HG03457 (cell line): ENCODE data around the gene RASGEF1C.
"Not testable (repeated sequence)": the region's sequence is repeated elsewhere in the genome, so short reads cannot be mapped to it uniquely, and the experiment has no call there.

ENCODE experiments used
- ATAC-seq: cut with Tn5 transposase; IDR thresholded peaks from one replicate; pipeline ENCODE4 v1.9.1; 2021; ENCODE audit warnings: moderate number of reproducible peaks; ENCODE audit not compliant: unreplicated experiment

RASGEF1C gene

GRCh38 chr5:180212363-180213255 lies 3.6 kb upstream of the RASGEF1C start:
- ATAC-seq: no peak

- no peak for ATAC-seq
Observed at GRCh38 chr5:180211761-180212035, 2.7 kb upstream of the RASGEF1C start.

GRCh38 chr5:180210961-180211760 lies 2.1 kb upstream of the RASGEF1C start:
- ATAC-seq: no peak

DNA sequence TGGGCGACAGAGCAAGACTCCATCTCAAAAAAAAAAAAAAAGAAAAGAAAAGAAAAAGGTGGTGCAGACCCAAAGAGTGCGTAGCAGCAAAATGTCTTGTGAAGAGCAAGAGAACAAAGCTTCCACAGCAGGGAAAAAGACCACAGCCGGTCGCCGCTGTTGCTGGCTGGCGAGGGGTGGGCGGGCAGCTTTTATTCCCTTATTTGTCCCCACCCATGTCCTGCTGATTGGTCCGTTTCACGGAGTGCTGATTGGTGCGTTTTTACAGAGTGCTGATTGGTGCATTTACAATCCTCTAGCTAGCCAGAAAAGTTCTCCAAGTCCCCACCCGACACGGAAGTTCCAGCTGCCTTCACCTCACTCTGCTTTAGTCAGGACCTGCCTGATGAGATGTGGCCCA lies 1.1 kb upstream of the RASGEF1C start:
- ATAC-seq: not testable (repeated sequence)

DNA sequence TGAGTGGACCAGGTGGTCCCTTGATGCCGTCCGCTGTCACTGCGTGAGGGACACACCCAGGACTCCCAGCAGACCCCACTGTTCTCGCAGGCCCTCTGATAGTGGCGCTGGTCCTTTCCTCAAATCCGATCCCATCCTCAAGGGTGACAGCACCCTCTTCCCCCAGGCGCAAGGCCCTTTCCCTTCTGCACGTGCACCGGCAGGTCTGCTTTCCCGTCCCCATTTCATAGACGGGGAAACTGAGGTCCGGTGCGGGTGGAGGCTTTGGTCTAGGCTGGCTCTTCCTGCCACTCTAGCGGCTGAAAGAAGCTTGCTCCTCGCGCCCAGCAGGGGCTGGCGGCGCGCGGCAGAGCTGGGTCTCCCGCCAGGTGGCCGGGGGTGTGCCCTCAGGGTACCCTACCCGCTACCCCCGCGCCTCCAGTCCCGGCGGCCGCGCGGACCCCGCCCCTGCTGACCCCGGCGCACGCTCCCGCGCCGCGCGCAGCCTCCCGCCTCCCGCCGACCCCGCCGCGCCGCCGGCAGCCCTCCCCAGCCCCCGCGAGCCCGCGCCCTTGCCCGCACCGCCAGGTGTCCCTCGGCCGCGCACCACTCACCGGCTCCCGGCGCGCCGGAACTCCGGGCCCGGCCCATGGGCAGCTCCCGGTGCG lies 453 bp downstream of the RASGEF1C start:
- no peak for ATAC-seq

GRCh38 chr5:180208038-180208434 lies 975 bp downstream of the RASGEF1C start:
- ATAC-seq: no peak

DNA sequence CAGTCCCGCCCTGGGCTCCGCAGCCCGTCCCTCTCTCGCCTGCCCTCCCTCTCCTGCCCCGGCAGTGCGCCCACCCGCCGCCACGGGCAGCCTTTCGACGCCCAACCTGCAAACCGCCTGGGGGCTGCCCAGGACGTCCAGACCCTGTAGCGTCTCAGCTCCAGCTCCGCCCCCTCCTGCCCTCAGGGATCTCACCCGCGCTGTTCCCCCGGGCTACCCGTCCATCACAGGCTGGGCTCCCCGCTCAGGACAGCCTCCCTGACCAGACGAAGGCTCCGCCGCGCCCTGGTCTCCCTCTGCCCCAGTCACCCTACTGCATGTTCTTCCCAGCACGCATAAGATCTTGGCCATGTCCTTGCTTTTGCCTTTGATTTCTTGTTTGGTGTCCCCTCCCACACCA lies 1.4 kb downstream of the RASGEF1C start:
- no peak for ATAC-seq

DNA sequence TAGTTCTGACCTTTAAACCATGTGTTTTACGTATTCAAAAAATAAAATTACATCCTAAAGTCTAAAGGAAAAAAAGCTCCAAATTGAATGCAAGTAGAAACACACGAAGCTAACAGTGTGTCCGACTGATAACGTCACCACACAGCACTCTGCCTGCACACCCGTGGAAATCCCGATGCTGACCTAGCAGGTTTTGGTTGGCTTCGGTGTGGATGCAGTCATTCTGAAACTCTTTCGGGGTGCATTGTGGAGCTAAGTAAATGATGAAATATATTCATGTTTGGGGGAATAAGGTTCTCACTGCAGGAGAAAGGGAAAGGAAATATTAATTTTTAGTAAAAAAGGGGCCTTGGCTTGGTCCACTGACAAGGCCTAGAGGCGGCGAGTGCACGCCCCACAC lies 2.0 kb downstream of the RASGEF1C start:
- no peak for ATAC-seq

GRCh38 chr5:180205916-180206315 lies 3.1 kb downstream of the RASGEF1C start:
- no peak for ATAC-seq

DNA sequence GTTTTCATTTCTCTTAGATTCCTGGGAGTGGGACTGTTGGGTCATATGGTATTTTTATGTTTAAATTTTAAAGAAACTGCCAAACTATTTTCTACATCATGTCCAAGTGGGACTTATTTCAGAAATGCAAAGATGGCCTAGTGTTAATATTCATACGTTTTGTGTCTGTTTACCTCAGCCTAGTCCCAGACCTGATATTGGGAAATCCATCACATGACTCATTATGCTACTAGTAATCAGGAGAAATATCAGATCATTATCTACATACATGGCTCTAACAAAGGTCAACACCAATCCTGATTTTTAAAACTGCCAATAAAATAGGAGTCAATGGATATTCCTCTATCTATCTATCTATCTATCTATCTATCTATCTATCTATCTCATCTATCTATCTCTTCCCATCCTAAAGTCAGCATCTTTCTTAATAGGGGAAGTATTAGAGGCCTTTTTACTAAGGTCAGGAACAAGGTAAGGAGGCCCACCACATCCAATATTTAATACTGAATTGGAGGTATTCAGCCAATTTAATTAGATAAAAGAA lies 4.7 kb downstream of the RASGEF1C start:
- ATAC-seq: no peak

GRCh38 chr5:180202939-180203573 lies 6.0 kb downstream of the RASGEF1C start:
- no peak for ATAC-seq

- no peak for ATAC-seq
Observed at GRCh38 chr5:180201051-180201987, 7.7 kb downstream of the RASGEF1C start.

DNA sequence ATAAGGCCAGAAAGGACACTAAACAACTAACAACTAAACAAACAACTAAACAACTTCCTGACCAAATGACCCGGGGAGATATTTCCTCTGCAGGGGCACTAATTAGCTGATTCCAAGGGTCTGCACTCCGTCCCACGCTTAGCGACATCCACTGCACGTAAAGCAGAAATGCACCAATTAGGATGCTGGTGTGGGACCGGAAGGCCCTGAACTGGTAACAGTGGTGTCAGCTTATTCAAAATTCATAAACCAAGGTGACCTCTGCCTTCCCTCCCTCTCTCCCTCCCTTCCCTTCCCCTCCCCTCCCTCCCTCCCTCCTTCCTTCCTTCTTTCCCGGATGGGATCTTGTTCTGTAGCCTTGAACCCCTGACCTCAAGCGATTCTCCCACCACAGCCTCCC lies 9.6 kb downstream of the RASGEF1C start:
- ATAC-seq: no peak

GRCh38 chr5:180198208-180198607 lies 10.8 kb downstream of the RASGEF1C start:
- no peak for ATAC-seq

DNA sequence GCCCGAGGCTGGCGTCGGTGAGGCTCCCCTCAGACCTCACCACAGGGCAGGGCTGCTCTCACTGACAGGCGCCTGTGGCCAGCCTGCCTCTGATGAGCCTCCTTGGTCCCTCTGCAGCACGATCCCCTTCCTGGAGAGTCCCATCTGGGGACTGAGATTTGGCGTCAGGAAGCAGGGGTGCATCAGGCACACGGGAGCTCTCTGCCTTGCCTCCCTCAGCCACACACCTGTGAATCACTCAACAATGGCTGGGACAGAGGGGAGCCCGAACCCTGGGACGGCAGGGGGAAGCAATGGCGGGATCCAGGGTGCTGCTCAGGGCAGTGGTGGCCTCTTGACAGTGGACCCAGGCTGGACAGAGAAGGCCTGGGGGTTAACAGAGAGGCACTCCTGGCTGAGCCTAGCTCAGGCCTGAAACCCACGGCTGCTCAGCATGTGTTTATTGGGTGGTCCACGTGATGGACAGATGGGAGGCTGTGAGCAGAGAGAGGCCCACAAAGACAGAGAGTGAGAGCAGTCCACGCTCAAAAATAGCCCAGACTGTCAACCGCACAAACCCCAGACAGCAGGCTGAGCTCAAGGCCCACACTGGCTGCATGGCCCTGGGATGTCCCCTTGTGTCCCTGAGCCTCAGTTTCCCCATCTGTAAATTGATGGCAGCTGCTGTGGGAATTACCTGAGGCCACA lies 11.9 kb downstream of the RASGEF1C start:
- ATAC-seq: no peak

- no peak for ATAC-seq
Observed at GRCh38 chr5:180194410-180195345, 14.3 kb downstream of the RASGEF1C start.

DNA sequence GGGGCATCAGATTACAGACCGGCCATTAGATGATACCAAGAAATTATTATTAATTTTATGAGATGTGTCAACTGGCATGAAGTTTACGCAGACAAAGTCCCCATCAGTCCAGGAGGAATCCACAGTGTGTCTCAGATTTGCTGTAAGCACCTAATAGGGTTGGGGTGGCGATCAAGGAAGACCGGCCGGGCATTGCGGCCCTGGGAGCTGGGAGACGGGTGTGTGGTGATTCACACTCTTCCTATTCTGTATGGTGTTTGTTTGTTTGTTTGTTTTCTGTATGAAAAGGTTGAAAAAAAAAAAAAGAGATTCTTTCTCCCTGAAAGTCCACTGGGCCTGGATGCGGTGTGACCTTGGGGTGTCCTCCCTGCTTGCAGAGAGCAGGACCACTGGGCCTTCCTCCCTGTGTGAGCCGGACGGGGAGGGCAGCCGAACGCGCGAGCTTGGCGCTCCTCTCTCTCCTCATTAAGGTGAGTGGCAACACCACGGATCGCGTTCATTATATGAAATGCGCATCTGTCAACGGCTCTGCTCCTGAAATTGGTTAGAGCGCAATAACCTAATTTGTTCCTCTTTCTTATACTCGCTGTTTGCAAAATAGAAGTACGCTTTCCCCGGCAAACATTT lies 15.1 kb downstream of the RASGEF1C start:
- ATAC-seq: no peak

- no peak for ATAC-seq
Observed at GRCh38 chr5:180191716-180192115, 17.3 kb downstream of the RASGEF1C start.
